Endothelial cell of umbilical vein (primary cell): ENCODE results near the gene ZNF764. TPM values are rescaled to one million over a fixed set of nuclear protein-coding genes. Genes with fewer than 3 reads are reported as not detected.

Experiments used
- BruUV-seq: library from RNA; stranded (reverse); fragments of 400-500 nt; replicated peaks from 2 replicates; lab custom pipeline; 2021; lab: Mats Ljungman, UMichigan
- CTCF ChIA-PET: fragments of 300-600, 350-600 bp; sonication (Branson Sonifier 250); formaldehyde crosslinking; loops from one replicate; lab custom pipeline; 2021; ENCODE audit warnings: antibody characterized with exemption, inconsistent platforms; lab: Charles Lee
- POLR2A ChIA-PET: fragments of 300-600, 350-600 bp; sonication (Branson Sonifier 250); formaldehyde crosslinking; loops from one replicate; lab custom pipeline; 2021; ENCODE audit warnings: antibody characterized with exemption, inconsistent platforms; lab: Charles Lee
- DNase-seq: peaks from one replicate; pipeline ENCODE4 v3.0.0-alpha.2; 2011; ENCODE audit warnings: low read depth, low spot score
- FAIRE-seq: peaks from 2 replicates; lab custom pipeline; 2011; peaks lifted over from hg19 to GRCh38; lab: Jason Lieb, UNC
- H2AFZ ChIP-seq: 2 replicates; pipeline ENCODE4 v1.6.0; 2012; ENCODE audit warnings: low read depth, low read length, control low read depth, inconsistent platforms
- H3K27ac ChIP-seq: 2 replicates; pipeline ENCODE4 v1.5.1; 2011; ENCODE audit warnings: low read depth, mild to moderate bottlenecking, control low read depth, low read length, moderate library complexity; ENCODE audit not compliant: insufficient read depth
- H3K27me3 ChIP-seq, 2 experiments: 2 replicates each; pipeline versions ENCODE4 v1.6.0 to v1.6.1; 2011; ENCODE audit warnings: low read length in 2 of 2, mixed read lengths in 1 of 2; ENCODE audit not compliant: control insufficient read depth in 2 of 2, insufficient read depth in 2 of 2
- H3K36me3 ChIP-seq, 2 experiments: 2 replicates in 1 of 2; 3 replicates in 1 of 2; pipeline ENCODE4 v1.5.1; 2011; ENCODE audit warnings: low read length in 2 of 2, mild to moderate bottlenecking in 1 of 2, moderate library complexity in 1 of 2; ENCODE audit not compliant: control insufficient read depth in 2 of 2, insufficient read depth in 2 of 2; ENCODE audit errors: extremely low read depth in 1 of 2
- H3K4me1 ChIP-seq: 3 replicates; pipeline ENCODE4 v1.5.1; 2011; ENCODE audit warnings: mild to moderate bottlenecking, low read length; ENCODE audit not compliant: control insufficient read depth, insufficient read depth; ENCODE audit errors: extremely low read depth
- H3K4me2 ChIP-seq: 2 replicates; pipeline ENCODE4 v1.6.1; 2011; ENCODE audit warnings: low read length, control low read depth, mixed read lengths; ENCODE audit not compliant: insufficient read depth
- H3K4me3 ChIP-seq, 3 experiments: fragments of 200-600 bp in 1 of 3; sonication (generic), shearing (Covaris generic) in 1 of 3; replicated peaks in 1 of 3; 2 replicates each; pipeline ENCODE4 v1.5.1; 2011 to 2016; ENCODE audit warnings: control low read depth in 3 of 3, low read length in 3 of 3, mild to moderate bottlenecking in 2 of 3, inconsistent platforms in 1 of 3, low read depth in 1 of 3, moderate library complexity in 1 of 3; ENCODE audit not compliant: insufficient read depth in 1 of 3
- H3K79me2 ChIP-seq: 2 replicates; pipeline ENCODE4 v1.6.0; 2012; ENCODE audit warnings: low read length, inconsistent platforms; ENCODE audit not compliant: control insufficient read depth, insufficient read depth
- H3K9ac ChIP-seq: replicated peaks from 2 replicates; pipeline ENCODE3; 2011; ENCODE audit warnings: low read length, control low read depth; ENCODE audit not compliant: insufficient read depth; ENCODE audit errors: extremely low read depth
- H3K9me1 ChIP-seq: replicated peaks from 3 replicates; pipeline ENCODE4 v1.6.0; 2011; ENCODE audit warnings: mild to moderate bottlenecking, low read length; ENCODE audit not compliant: control insufficient read depth, insufficient read depth; ENCODE audit errors: extremely low read depth
- H3K9me3 ChIP-seq: replicated peaks from 2 replicates; pipeline ENCODE4 v1.5.1; 2012; ENCODE audit warnings: low read length, inconsistent platforms; ENCODE audit not compliant: control insufficient read depth, insufficient read depth
- H4K20me1 ChIP-seq: replicated peaks from 2 replicates; pipeline ENCODE3; 2011; ENCODE audit warnings: mild to moderate bottlenecking, low read length; ENCODE audit not compliant: control insufficient read depth, insufficient read depth; ENCODE audit errors: extremely low read depth
- CTCF ChIP-seq, 2 donors: IDR thresholded peaks; 1 replicate in 1 of 2; 2 replicates in 1 of 2; pipeline ENCODE4 v1.5.1; 2011; ENCODE audit warnings: low read length in 2 of 2, mild to moderate bottlenecking in 2 of 2, moderate library complexity in 2 of 2, control low read depth in 1 of 2, inconsistent platforms in 1 of 2, low read depth in 1 of 2; ENCODE audit not compliant: insufficient read depth in 1 of 2; ENCODE audit errors: extremely low read depth in 1 of 2
- EZH2 ChIP-seq: IDR thresholded peaks from 2 replicates; pipeline ENCODE4 v1.6.1; 2012; ENCODE audit warnings: borderline replicate concordance, low read depth, mild to moderate bottlenecking, moderate library complexity, low read length, inconsistent platforms; ENCODE audit not compliant: severe bottlenecking
- FOS ChIP-seq: IDR thresholded peaks from 2 replicates; pipeline ENCODE4 v1.6.1; 2011; ENCODE audit warnings: mild to moderate bottlenecking, low read length, moderate library complexity, borderline replicate concordance; ENCODE audit not compliant: insufficient read depth
- GATA2 ChIP-seq: IDR thresholded peaks from 2 replicates; pipeline ENCODE4 v1.7.0; 2011; ENCODE audit warnings: low read depth, mild to moderate bottlenecking, moderate library complexity, mixed read lengths, low read length; ENCODE audit not compliant: insufficient read length, insufficient read depth
- JUN ChIP-seq: IDR thresholded peaks from 2 replicates; pipeline ENCODE4 v1.6.1; 2011; ENCODE audit warnings: borderline replicate concordance, low read depth; ENCODE audit not compliant: insufficient read length, insufficient read depth
- MYC ChIP-seq: IDR thresholded peaks from one replicate; pipeline ENCODE4 v1.6.1; 2011; ENCODE audit warnings: mild to moderate bottlenecking, low read depth, low read length
- POLR2A ChIP-seq: IDR thresholded peaks from 2 replicates; pipeline ENCODE4 v1.6.1; 2012; ENCODE audit warnings: low read depth, mild to moderate bottlenecking, control low read depth, low read length
- POLR2AphosphoS5 ChIP-seq: IDR thresholded peaks from 2 replicates; pipeline ENCODE4 v1.6.1; 2012; ENCODE audit warnings: low read depth, mild to moderate bottlenecking, control low read depth, low read length, moderate library complexity; ENCODE audit not compliant: insufficient read depth
- dilution Hi-C: fragments of 300-500 bp; cut with MboI; formaldehyde crosslinking; loops from one replicate; pipeline ENCODE4 v1.15.0; 2019; ENCODE audit warnings: low sequenced_read_pairs; ENCODE audit not compliant: extremely low pct_ligation_motif_present
- intact Hi-C: fragments of 100-400 bp; cut with micrococcal nuclease; formaldehyde crosslinking; loops from one replicate; pipeline ENCODE4 v1.10.0; 2022
- polyA plus RNA-seq, 4 experiments: library from polyadenylated mRNA; depleted of rRNA in 3 of 4; stranded (reverse) in 3 of 4; unstranded in 1 of 4; fragments of >200 nt; gene quantifications; 2 replicates each; pipeline versions ENCODE4 v1.2.1 to v1.2.3, GENCODE V29; 2011 to 2012; ENCODE audit warnings: missing spikeins in 1 of 4
- total RNA-seq: library from RNA; stranded (reverse); gene quantifications from 2 replicates; pipeline ENCODE4 v1.2.3, GENCODE V29; 2021
- TF ChIP-seq, protein P1 (sequence below): IDR thresholded peaks from 2 replicates; pipeline ENCODE4 v1.6.1; 2011; ENCODE audit not compliant: insufficient read depth, insufficient read length

The ZNF764 gene
- total and polyA plus RNA-seq, 2 donors (not counting 3 experiments of a cell fraction or from before 2014, with no cell fraction given): 5.0 to 12.1 TPM

GRCh38 chr16:30569281-30569680 lies 11.1 kb upstream of the ZNF764 start:
- POLR2A ChIA-PET: no interaction called here

GRCh38 chr16:30567991-30568638 lies 9.9 kb upstream of the ZNF764 start:
- Histone ChIP-seq H3K9me1 (no peaks in the 10 kb centered on the region), H3K4me3 (no peak overlapping the region), H3K9ac (no peak overlapping the region), H2AFZ (no peak overlapping the region), H3K4me2 (no peak overlapping the region), H3K27me3 (peaks cover 0 to 4% of the 10 kb centered on the region in 2 experiments), H3K9me3 (no peaks in the 10 kb centered on the region), H4K20me1 (no peaks in the 10 kb centered on the region), H3K36me3 (no peaks in the 10 kb centered on the region), H3K27ac (no peak overlapping the region), H3K4me1 (peaks cover 16% of the 10 kb centered on the region), H3K79me2 (no peaks in the 10 kb centered on the region)
- ChIA-PET CTCF (interaction anchor here (1.0 kb wide), 1 partner anchor 33 kb away, joined by 3 read pairs; no protein-coding TSS in a partner anchor), POLR2A (no interaction called here)
- dilution Hi-C loops (no loop called here), intact Hi-C loops (no loop called here)
- TF ChIP-seq JUN: no peak
- no peak for TF ChIP-seq FOS
- TF ChIP-seq MYC: no peak
- TF ChIP-seq EZH2: no peak
- TF ChIP-seq, protein P1, sequence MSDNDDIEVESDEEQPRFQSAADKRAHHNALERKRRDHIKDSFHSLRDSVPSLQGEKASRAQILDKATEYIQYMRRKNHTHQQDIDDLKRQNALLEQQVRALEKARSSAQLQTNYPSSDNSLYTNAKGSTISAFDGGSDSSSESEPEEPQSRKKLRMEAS: no peak
- TF ChIP-seq GATA2: no peak
- TF ChIP-seq CTCF (IDR thresholded peaks at IDR 0.05; ENCODE audit: extremely low read depth in 1 of 2, insufficient read depth in 1 of 2, low read depth in 1 of 2, low read length in 2 of 2): no peak
- TF ChIP-seq POLR2A: no peak
- TF ChIP-seq POLR2AphosphoS5: no peak
- no TSS peak for BruUV-seq
- FAIRE-seq (peak; percentile 52), DNase-seq (no peak)

More at GRCh38 chr16:30569281-30569680, 11.1 kb upstream of the ZNF764 start:
- Histone ChIP-seq H3K4me1 (peaks cover 16% of the 10 kb centered on the region), H3K36me3 (no peaks in the 10 kb centered on the region), H3K4me2 (no peak overlapping the region), H3K9me3 (no peaks in the 10 kb centered on the region), H3K79me2 (no peaks in the 10 kb centered on the region), H3K27ac (no peak overlapping the region), H2AFZ (no peak overlapping the region), H3K9me1 (no peaks in the 10 kb centered on the region), H3K4me3 (no peak overlapping the region), H3K9ac (no peak overlapping the region), H4K20me1 (no peaks in the 10 kb centered on the region), H3K27me3 (peaks cover 0 to 4% of the 10 kb centered on the region in 2 experiments)
- DNase-seq (no peak), FAIRE-seq (no peak)
- CTCF ChIA-PET: no interaction called here
- dilution Hi-C loops: no loop called here
- TF ChIP-seq MYC (no peak), POLR2AphosphoS5 (no peak), EZH2 (no peak), FOS (no peak)
- intact Hi-C loops: no loop called here
- BruUV-seq: no TSS peak
